A549 (cell line): Measurements from ENCODE around the gene PPP6C.

Source experiments
- BHLHE40 ChIP-seq: IDR thresholded peaks from 2 replicates; pipeline ENCODE4 v1.6.1; 2012; ENCODE audit warnings: low read depth, low read length, inconsistent platforms
- CBX2 ChIP-seq: fragments of 200-600 bp; sonication (generic); IDR thresholded peaks from 2 replicates; pipeline ENCODE4 v1.6.1; 2016; ENCODE audit warnings: low read depth, mild to moderate bottlenecking, borderline replicate concordance
- CHD2 ChIP-seq: fragments of 150-350 bp; IDR thresholded peaks from 2 replicates; pipeline ENCODE4 v1.6.1; 2014; ENCODE audit warnings: low read length; ENCODE audit not compliant: partially characterized antibody
- EHMT2 ChIP-seq: fragments of 200-600 bp; sonication (generic); IDR thresholded peaks from 2 replicates; pipeline ENCODE4 v1.6.1; 2016; ENCODE audit warnings: antibody characterized with exemption, low read depth, mild to moderate bottlenecking, moderate library complexity
- HDAC2 ChIP-seq: fragments of 200-600 bp; sonication (generic); IDR thresholded peaks from 2 replicates; pipeline ENCODE4 v1.6.1; 2016
- HOXA7 ChIP-seq: fragments of 250-450 bp; sonication (Bioruptor Pico); IDR thresholded peaks from 2 replicates; pipeline ENCODE4 v1.5.0; 2020; ENCODE audit warnings: mild to moderate bottlenecking, moderate library complexity
- KDM1A ChIP-seq: fragments of 200-600 bp; sonication (generic); IDR thresholded peaks from 2 replicates; pipeline ENCODE4 v1.6.1; 2016; ENCODE audit warnings: low read depth, mild to moderate bottlenecking
- POLR2A ChIP-seq: IDR thresholded peaks from 2 replicates; pipeline ENCODE4 v1.6.1; 2012; ENCODE audit warnings: mild to moderate bottlenecking, low read length
- RCOR1 ChIP-seq: fragments of 150-350 bp; IDR thresholded peaks from 2 replicates; pipeline ENCODE4 v1.6.1; 2014; ENCODE audit warnings: antibody characterized with exemption, low read length, low read depth
- SMC3 ChIP-seq: fragments of >200 bp; sonication (Bioruptor Twin); formaldehyde crosslinking; IDR thresholded peaks from 3 replicates; pipeline ENCODE4 v1.6.1; 2018; ENCODE audit warnings: inconsistent platforms
- TF ChIP-seq, protein P1 (sequence below): fragments of >200 bp; sonication (Bioruptor Twin); formaldehyde crosslinking; IDR thresholded peaks from 3 replicates; pipeline ENCODE4 v1.5.1; 2016
- TF ChIP-seq, protein P2 (sequence below): IDR thresholded peaks from 2 replicates; pipeline ENCODE4 v1.6.1; 2012
- TF ChIP-seq, protein P3 (sequence below): fragments of 450-650 bp; IDR thresholded peaks from 2 replicates; pipeline ENCODE4 v1.6.1; 2014; ENCODE audit warnings: antibody characterized with exemption

DNA sequence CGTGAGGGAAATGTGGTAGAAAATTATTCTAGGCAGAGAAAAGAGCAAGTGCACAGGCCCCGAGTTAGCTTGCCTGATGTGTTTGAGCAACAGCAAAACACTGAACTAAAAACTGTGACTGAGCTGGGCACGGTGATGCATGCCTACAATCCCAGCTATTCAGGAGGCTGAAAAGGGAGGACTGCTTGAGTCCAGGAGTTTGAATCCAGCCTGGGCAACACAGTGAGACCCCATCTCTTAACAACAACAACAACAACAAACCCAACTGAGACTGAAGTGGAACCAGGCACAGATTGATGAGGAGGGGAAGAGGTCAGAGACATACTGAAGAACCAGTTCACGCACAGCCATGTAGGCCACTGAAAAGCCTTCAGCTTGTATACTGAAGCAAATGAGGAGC, 88.8 kb downstream of the PPP6C start:
- TF ChIP-seq CHD2 = no peak
- TF ChIP-seq, protein P1, sequence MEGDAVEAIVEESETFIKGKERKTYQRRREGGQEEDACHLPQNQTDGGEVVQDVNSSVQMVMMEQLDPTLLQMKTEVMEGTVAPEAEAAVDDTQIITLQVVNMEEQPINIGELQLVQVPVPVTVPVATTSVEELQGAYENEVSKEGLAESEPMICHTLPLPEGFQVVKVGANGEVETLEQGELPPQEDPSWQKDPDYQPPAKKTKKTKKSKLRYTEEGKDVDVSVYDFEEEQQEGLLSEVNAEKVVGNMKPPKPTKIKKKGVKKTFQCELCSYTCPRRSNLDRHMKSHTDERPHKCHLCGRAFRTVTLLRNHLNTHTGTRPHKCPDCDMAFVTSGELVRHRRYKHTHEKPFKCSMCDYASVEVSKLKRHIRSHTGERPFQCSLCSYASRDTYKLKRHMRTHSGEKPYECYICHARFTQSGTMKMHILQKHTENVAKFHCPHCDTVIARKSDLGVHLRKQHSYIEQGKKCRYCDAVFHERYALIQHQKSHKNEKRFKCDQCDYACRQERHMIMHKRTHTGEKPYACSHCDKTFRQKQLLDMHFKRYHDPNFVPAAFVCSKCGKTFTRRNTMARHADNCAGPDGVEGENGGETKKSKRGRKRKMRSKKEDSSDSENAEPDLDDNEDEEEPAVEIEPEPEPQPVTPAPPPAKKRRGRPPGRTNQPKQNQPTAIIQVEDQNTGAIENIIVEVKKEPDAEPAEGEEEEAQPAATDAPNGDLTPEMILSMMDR = no peak
- no peak for TF ChIP-seq EHMT2
- TF ChIP-seq BHLHE40 = no peak
- no peak for TF ChIP-seq HOXA7 (CRISPR knock-in tag)
- TF ChIP-seq, protein P2, sequence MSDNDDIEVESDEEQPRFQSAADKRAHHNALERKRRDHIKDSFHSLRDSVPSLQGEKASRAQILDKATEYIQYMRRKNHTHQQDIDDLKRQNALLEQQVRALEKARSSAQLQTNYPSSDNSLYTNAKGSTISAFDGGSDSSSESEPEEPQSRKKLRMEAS = no peak
- no peak for TF ChIP-seq SMC3
- no peak for TF ChIP-seq RCOR1
- TF ChIP-seq CBX2 = no peak
- TF ChIP-seq POLR2A = no peak
- no peak for TF ChIP-seq KDM1A
- TF ChIP-seq, protein P3, sequence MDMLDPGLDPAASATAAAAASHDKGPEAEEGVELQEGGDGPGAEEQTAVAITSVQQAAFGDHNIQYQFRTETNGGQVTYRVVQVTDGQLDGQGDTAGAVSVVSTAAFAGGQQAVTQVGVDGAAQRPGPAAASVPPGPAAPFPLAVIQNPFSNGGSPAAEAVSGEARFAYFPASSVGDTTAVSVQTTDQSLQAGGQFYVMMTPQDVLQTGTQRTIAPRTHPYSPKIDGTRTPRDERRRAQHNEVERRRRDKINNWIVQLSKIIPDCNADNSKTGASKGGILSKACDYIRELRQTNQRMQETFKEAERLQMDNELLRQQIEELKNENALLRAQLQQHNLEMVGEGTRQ = no peak
- no peak for TF ChIP-seq HDAC2
